ENCODE data around the gene CEPT1.

DNA sequence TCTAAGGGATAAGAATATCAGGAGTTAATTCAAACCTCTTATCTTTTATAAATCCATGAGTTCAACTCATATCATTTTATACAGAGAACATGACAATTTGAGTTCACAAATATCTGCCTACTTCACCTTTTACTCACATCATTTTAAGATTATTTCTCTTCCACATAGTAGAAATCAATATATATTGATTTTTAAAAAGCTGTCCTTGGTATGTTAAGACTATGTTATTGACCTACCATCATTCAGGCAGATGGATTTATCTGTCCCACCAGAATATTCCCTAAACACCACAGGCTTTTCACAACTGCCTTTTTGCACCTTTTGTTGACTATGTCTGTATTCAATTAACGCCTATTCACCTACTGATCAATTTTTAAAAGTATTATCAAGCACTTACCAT, 13.7 kb upstream of the CEPT1 start:
- TF ChIP-seq, protein P1, sequence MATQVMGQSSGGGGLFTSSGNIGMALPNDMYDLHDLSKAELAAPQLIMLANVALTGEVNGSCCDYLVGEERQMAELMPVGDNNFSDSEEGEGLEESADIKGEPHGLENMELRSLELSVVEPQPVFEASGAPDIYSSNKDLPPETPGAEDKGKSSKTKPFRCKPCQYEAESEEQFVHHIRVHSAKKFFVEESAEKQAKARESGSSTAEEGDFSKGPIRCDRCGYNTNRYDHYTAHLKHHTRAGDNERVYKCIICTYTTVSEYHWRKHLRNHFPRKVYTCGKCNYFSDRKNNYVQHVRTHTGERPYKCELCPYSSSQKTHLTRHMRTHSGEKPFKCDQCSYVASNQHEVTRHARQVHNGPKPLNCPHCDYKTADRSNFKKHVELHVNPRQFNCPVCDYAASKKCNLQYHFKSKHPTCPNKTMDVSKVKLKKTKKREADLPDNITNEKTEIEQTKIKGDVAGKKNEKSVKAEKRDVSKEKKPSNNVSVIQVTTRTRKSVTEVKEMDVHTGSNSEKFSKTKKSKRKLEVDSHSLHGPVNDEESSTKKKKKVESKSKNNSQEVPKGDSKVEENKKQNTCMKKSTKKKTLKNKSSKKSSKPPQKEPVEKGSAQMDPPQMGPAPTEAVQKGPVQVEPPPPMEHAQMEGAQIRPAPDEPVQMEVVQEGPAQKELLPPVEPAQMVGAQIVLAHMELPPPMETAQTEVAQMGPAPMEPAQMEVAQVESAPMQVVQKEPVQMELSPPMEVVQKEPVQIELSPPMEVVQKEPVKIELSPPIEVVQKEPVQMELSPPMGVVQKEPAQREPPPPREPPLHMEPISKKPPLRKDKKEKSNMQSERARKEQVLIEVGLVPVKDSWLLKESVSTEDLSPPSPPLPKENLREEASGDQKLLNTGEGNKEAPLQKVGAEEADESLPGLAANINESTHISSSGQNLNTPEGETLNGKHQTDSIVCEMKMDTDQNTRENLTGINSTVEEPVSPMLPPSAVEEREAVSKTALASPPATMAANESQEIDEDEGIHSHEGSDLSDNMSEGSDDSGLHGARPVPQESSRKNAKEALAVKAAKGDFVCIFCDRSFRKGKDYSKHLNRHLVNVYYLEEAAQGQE (IDR thresholded peaks at IDR 0.05; ENCODE audit: low read depth, low read length): no peak
- no peak for TF ChIP-seq GABPA (IDR thresholded peaks at IDR 0.05; ENCODE audit: low read depth)
